OCI-LY1 (cell line): ENCODE data around the gene ZDHHC11.
"Not testable (repeated sequence)": the region's sequence is repeated elsewhere in the genome, so short reads cannot be mapped to it uniquely, and the experiment has no call there.

Experiments used
- H2AFZ ChIP-seq: fragments of 200-600 bp; sonication (generic), shearing (Covaris generic); 2 replicates; pipeline ENCODE4 v1.6.0; 2014; ENCODE audit warnings: antibody characterized with exemption, mild to moderate bottlenecking, low read length
- H3F3A ChIP-seq: fragments of 200-600 bp; sonication (generic), shearing (Covaris generic); 2 replicates; pipeline ENCODE4 v1.6.0; 2014; ENCODE audit warnings: mild to moderate bottlenecking, antibody characterized with exemption, low read length, moderate library complexity; ENCODE audit not compliant: insufficient read depth
- H3K27ac ChIP-seq: fragments of 200-600 bp; sonication (generic); 2 replicates; pipeline ENCODE4 v1.5.1; 2014; ENCODE audit warnings: low read length, mixed run types, mild to moderate bottlenecking, low read depth; ENCODE audit not compliant: poor library complexity, severe bottlenecking
- H3K27me3 ChIP-seq: fragments of 200-600 bp; sonication (generic); 2 replicates; pipeline ENCODE4 v1.6.0; 2014; ENCODE audit warnings: antibody characterized with exemption, mild to moderate bottlenecking, low read length, moderate library complexity; ENCODE audit not compliant: insufficient read depth
- H3K36me3 ChIP-seq: fragments of 200-600 bp; sonication (generic); 2 replicates; pipeline ENCODE4 v1.6.1; 2014; ENCODE audit warnings: mild to moderate bottlenecking, antibody characterized with exemption, low read length, moderate library complexity, mixed read lengths; ENCODE audit not compliant: insufficient read depth
- H3K4me1 ChIP-seq: fragments of 200-600 bp; sonication (generic); 2 replicates; pipeline ENCODE4 v1.5.1; 2014; ENCODE audit warnings: mild to moderate bottlenecking, low read length, moderate library complexity; ENCODE audit not compliant: insufficient read depth, severe bottlenecking
- H3K4me2 ChIP-seq: fragments of 200-600 bp; sonication (generic), shearing (Covaris generic); 2 replicates; pipeline ENCODE4 v1.6.1; 2014; ENCODE audit warnings: low read length
- H3K4me3 ChIP-seq: fragments of 200-600 bp; sonication (generic); 2 replicates; pipeline ENCODE4 v1.5.1; 2014; ENCODE audit warnings: low read length, low read depth, mild to moderate bottlenecking, mixed read lengths; ENCODE audit not compliant: poor library complexity, severe bottlenecking
- H3K79me2 ChIP-seq: fragments of 200-600 bp; shearing (Covaris generic); 2 replicates; pipeline ENCODE4 v1.6.1; 2016; ENCODE audit warnings: mixed run types, low read length, mixed read lengths; ENCODE audit not compliant: insufficient read depth
- H3K9ac ChIP-seq: fragments of 200-600 bp; sonication (generic), shearing (Covaris generic); 2 replicates; pipeline ENCODE4 v1.6.1; 2014; ENCODE audit warnings: mild to moderate bottlenecking, low read length, mixed read lengths
- H3K9me2 ChIP-seq: fragments of 200-600 bp; sonication (generic), shearing (Covaris generic); 2 replicates; pipeline ENCODE4 v1.6.1; 2014; ENCODE audit warnings: low read depth, mild to moderate bottlenecking, low read length, mixed read lengths
- H3K9me3 ChIP-seq: fragments of 200-600 bp; shearing (Covaris generic); 2 replicates; pipeline ENCODE4 v1.6.1; 2014; ENCODE audit warnings: low read length, mixed read lengths
- H4K20me1 ChIP-seq: fragments of 200-600 bp; sonication (generic), shearing (Covaris generic); 2 replicates; pipeline ENCODE4 v1.6.0; 2016; ENCODE audit warnings: mild to moderate bottlenecking, low read length; ENCODE audit not compliant: insufficient read depth
- EZH2 ChIP-seq: fragments of 200-600 bp; sonication (generic), shearing (Covaris generic); IDR thresholded peaks from 2 replicates; pipeline ENCODE4 v1.8.0; 2017; ENCODE audit warnings: borderline replicate concordance, mixed run types, mild to moderate bottlenecking, antibody characterized with exemption, low read length, moderate library complexity, mixed read lengths
- TF ChIP-seq, protein P1 (sequence below): fragments of 200-600 bp; sonication (generic), shearing (Covaris generic); IDR thresholded peaks from 2 replicates; pipeline ENCODE4 v1.5.1; 2017; ENCODE audit warnings: mild to moderate bottlenecking, antibody characterized with exemption, low read length, moderate library complexity, mixed read lengths

ZDHHC11 gene

DNA sequence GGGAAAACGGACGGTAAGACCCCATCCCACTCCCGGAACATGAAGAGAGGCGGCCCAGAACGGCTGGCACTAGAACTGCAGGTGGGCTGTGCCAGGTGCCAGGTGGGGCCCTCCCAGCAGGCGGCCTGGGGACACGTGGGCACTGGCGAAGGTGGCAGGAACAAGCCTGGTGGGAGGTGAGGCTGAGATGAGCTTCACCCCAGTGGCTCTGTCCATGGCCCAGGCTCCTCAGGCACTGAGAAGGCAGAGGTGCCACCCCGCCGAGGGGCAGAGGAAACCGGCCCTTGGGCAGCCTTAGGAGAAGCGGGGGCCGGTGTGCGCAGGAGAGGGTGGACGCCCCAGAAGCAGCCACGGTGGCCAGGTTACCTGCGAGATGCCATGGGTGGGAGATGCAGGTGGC is 70.2 kb downstream of the ZDHHC11 start:
- H3K9me2 ChIP-seq, H2AFZ ChIP-seq, H3K4me3 ChIP-seq, H3K9me3 ChIP-seq, H3K4me1 ChIP-seq, H3K79me2 ChIP-seq, H3K27ac ChIP-seq, H3F3A ChIP-seq, H4K20me1 ChIP-seq, H3K4me2 ChIP-seq, H3K9ac ChIP-seq, H3K36me3 ChIP-seq, H3K27me3 ChIP-seq: not testable (repeated sequence)

DNA sequence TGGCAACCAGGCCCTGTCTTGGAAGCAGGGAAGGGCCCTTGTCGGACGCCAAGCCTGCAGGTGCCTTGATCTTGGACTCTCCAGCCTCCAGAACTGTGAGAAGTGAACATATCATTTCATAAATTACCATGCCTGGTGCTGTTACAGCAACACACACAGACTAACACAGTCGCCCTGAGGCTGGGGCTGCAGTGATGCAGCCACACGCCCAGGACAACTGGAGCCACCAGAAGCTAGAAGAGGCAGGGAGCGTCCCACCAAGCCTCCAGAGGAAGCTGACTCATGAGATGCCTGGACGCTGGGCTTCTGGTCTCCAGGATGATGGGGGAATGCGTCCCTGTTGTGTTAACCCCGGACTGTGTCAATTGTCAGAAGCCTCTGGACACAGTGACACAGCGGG is 71.8 kb downstream of the ZDHHC11 start:
- H3K4me3 ChIP-seq, H3K4me1 ChIP-seq, H3K27me3 ChIP-seq, H3F3A ChIP-seq, H3K27ac ChIP-seq, H4K20me1 ChIP-seq, H3K9me3 ChIP-seq, H3K36me3 ChIP-seq, H2AFZ ChIP-seq, H3K79me2 ChIP-seq, H3K9ac ChIP-seq, H3K4me2 ChIP-seq, H3K9me2 ChIP-seq: not testable (repeated sequence)

DNA sequence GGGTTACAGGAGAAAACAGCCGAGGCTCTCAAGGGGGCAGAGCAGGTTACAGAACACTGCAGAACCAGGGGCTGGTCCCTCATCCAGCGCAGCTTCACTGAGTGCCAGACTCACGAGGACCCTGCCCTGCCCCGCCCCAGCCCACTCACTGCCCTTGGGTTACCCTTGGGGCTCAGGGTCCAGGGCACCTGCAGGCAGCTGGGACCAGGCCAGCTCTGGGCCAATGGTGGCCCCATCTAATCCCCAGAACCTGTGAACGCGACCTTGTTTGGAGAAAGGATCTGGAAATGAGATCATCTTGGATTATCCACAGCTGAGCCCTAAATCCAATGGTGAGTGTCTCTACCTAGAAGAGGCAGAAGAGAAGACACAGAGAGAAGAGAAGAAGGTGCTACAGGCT is 72.4 kb downstream of the ZDHHC11 start:
- not testable (repeated sequence) for H2AFZ ChIP-seq, H3K4me3 ChIP-seq, H3K4me2 ChIP-seq, H3F3A ChIP-seq, H3K9me2 ChIP-seq, H3K4me1 ChIP-seq, H3K9me3 ChIP-seq, H3K9ac ChIP-seq, H3K27me3 ChIP-seq, H3K79me2 ChIP-seq, H3K36me3 ChIP-seq, H4K20me1 ChIP-seq, H3K27ac ChIP-seq

DNA sequence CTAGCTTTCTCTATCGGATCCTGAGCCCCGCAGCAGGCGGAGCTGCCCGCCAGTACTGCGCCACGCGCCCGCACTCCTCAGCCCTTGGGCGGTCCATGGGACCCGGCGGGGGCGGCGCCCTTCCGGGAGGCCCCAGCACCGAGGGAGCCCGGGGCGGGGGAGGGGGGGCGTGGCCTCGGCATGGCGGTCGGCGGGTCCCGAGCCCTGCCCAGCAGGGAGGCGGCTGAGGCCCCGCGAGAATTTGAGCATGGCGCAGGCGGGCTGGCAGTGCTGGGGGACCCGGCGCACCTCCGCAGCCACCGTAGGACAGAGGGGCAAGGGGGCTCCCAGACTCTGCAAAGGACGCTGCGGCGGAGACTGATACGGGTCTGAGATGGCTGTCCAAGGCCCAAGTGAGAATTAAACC is 73.0 kb downstream of the ZDHHC11 start:
- no peaks in the 10 kb centered on the region for H3K9me3 ChIP-seq
- no peaks in the 10 kb centered on the region for H3K4me1 ChIP-seq
- no peak overlapping the region for H3K4me3 ChIP-seq
- no peak overlapping the region for H3K9ac ChIP-seq
- H3K27me3 ChIP-seq = no peaks in the 10 kb centered on the region
- H2AFZ ChIP-seq = no peak overlapping the region
- no peak overlapping the region for H3K4me2 ChIP-seq
- no peaks in the 10 kb centered on the region for H3K79me2 ChIP-seq
- H3K9me2 ChIP-seq = no peaks in the 10 kb centered on the region
- H4K20me1 ChIP-seq = no peaks in the 10 kb centered on the region
- no peak overlapping the region for H3K27ac ChIP-seq
- H3K36me3 ChIP-seq = no peaks in the 10 kb centered on the region
- TF ChIP-seq, protein P1, sequence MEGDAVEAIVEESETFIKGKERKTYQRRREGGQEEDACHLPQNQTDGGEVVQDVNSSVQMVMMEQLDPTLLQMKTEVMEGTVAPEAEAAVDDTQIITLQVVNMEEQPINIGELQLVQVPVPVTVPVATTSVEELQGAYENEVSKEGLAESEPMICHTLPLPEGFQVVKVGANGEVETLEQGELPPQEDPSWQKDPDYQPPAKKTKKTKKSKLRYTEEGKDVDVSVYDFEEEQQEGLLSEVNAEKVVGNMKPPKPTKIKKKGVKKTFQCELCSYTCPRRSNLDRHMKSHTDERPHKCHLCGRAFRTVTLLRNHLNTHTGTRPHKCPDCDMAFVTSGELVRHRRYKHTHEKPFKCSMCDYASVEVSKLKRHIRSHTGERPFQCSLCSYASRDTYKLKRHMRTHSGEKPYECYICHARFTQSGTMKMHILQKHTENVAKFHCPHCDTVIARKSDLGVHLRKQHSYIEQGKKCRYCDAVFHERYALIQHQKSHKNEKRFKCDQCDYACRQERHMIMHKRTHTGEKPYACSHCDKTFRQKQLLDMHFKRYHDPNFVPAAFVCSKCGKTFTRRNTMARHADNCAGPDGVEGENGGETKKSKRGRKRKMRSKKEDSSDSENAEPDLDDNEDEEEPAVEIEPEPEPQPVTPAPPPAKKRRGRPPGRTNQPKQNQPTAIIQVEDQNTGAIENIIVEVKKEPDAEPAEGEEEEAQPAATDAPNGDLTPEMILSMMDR = no peak
- no peak for TF ChIP-seq EZH2
- no peaks in the 10 kb centered on the region for H3F3A ChIP-seq
